Panc1 (cell line): ENCODE data around the gene MPPED1. TPM values are rescaled to one million over a fixed set of nuclear protein-coding genes. Genes with fewer than 3 reads are reported as not detected.

Source experiments
- ATAC-seq: fragments of 200-7000 bp; cut with Tn5 transposase; 2 replicates; pipeline ENCODE4 v1.9.1; 2020; ENCODE audit warnings: mild to moderate bottlenecking, moderate library complexity
- BruUV-seq: library from RNA; stranded (reverse); fragments of 400-500 nt; replicated peaks from 2 replicates; lab custom pipeline; 2021; lab: Mats Ljungman, UMichigan
- CTCF ChIA-PET: fragments of 300-600 bp; sonication (Branson Sonifier 250); formaldehyde crosslinking; loops from one replicate; lab custom pipeline; 2022; ENCODE audit warnings: antibody characterized with exemption; lab: Charles Lee
- POLR2A ChIA-PET: fragments of 300-600 bp; sonication (Branson Sonifier 250); formaldehyde crosslinking; loops from one replicate; lab custom pipeline; 2022; ENCODE audit warnings: antibody characterized with exemption; lab: Charles Lee
- DNase-seq: peaks from one replicate; pipeline ENCODE4 v3.0.0-alpha.2; 2010; ENCODE audit warnings: low read depth, low spot score
- H3K27ac ChIP-seq: 2 replicates; pipeline ENCODE4 v1.5.1; 2011; ENCODE audit warnings: mild to moderate bottlenecking, low read length, inconsistent platforms
- H3K27me3 ChIP-seq: fragments of 200-500 bp; sonication (Bioruptor generic); 2 replicates; pipeline ENCODE4 v1.6.0; 2014; ENCODE audit warnings: low read length, inconsistent platforms; ENCODE audit not compliant: control insufficient read depth, insufficient read depth
- H3K36me3 ChIP-seq: fragments of 200-500 bp; sonication (Bioruptor generic); 2 replicates; pipeline ENCODE4 v1.5.1; 2014; ENCODE audit warnings: inconsistent platforms, mild to moderate bottlenecking, low read length, moderate library complexity; ENCODE audit not compliant: control insufficient read depth, insufficient read depth
- H3K4me1 ChIP-seq: 2 replicates; pipeline ENCODE4 v1.5.1; 2011; ENCODE audit warnings: inconsistent platforms, mild to moderate bottlenecking, low read length, moderate library complexity; ENCODE audit not compliant: control insufficient read depth, insufficient read depth
- H3K4me3 ChIP-seq, 2 experiments: 2 replicates each; pipeline ENCODE4 v1.5.1; 2011 to 2012; ENCODE audit warnings: low read depth in 2 of 2, low read length in 2 of 2, mild to moderate bottlenecking in 2 of 2, inconsistent platforms in 1 of 2, moderate library complexity in 1 of 2
- H3K9me3 ChIP-seq: fragments of 200-500 bp; sonication (Bioruptor generic); 2 replicates; pipeline ENCODE4 v1.5.1; 2014; ENCODE audit warnings: low read depth, mild to moderate bottlenecking, inconsistent platforms, low read length, moderate library complexity; ENCODE audit not compliant: control insufficient read depth, insufficient read depth
- POLR2AphosphoS5 ChIP-seq: IDR thresholded peaks from 2 replicates; pipeline ENCODE4 v1.6.1; 2012; ENCODE audit warnings: mild to moderate bottlenecking, low read depth, low read length, moderate library complexity
- SIN3A ChIP-seq: IDR thresholded peaks from 2 replicates; pipeline ENCODE4 v1.6.1; 2012; ENCODE audit warnings: low read depth, mild to moderate bottlenecking, low read length, moderate library complexity, borderline replicate concordance; ENCODE audit not compliant: insufficient read depth
- TCF7L2 ChIP-seq: IDR thresholded peaks from 2 replicates; pipeline ENCODE4 v1.6.1; 2011; ENCODE audit warnings: mild to moderate bottlenecking, low read depth, low read length, inconsistent platforms
- in situ Hi-C: cut with HindIII; loops from 2 replicates; pipeline ENCODE4 v1.10.0; 2016; ENCODE audit warnings: low sequenced_read_pairs, low pct_unique_long_range_greater_than_20kb
- intact Hi-C: fragments of 100-400 bp; cut with micrococcal nuclease; formaldehyde crosslinking; loops from one replicate; pipeline ENCODE4 v1.10.0; 2022; ENCODE audit not compliant: unreplicated experiment
- total RNA-seq: library from RNA; stranded (reverse); gene quantifications from one replicate; pipeline ENCODE4 v1.2.1, GENCODE V29; 2021; ENCODE audit not compliant: unreplicated experiment
- TF ChIP-seq, protein P1 (sequence below): fragments of 450-650 bp; IDR thresholded peaks from 2 replicates; pipeline ENCODE4 v1.5.1; 2017; ENCODE audit warnings: mild to moderate bottlenecking
- TF ChIP-seq, protein P2 (sequence below), 2 experiments: IDR thresholded peaks; 2 replicates each; pipeline ENCODE4 v1.6.1; 2011 to 2012; ENCODE audit warnings: low read depth in 2 of 2, control low read depth in 1 of 2, low read length in 1 of 2, mild to moderate bottlenecking in 1 of 2, moderate library complexity in 1 of 2; ENCODE audit not compliant: insufficient read depth in 1 of 2

MPPED1 gene
- total RNA-seq, 1 experiment from 2014 or later = not detected

DNA sequence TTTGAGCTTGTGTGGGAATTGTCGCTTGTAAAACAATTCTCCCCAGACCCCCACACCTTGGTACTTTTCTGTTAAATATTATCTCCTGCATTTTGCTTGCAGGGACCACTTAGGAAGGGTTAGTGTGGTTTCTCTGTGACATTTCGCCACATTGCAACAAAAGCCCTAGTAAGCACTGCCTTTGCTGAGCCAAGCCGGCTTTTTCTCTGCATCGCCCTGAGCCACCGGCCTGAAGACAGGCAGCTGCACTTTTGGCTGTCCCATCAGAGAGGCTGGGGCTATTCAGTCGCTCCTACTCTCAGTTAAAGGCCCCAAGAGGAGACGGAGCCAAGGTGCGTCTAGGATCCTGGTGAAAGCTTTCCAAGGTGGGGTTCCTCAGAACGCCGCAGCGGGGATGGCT is 5.7 kb downstream of the MPPED1 start:
- H3K4me1 ChIP-seq = no peaks in the 10 kb centered on the region
- no peak overlapping the region for H3K27ac ChIP-seq
- CTCF ChIA-PET = no interaction called here
- TF ChIP-seq SIN3A = no peak
- TF ChIP-seq POLR2AphosphoS5 = no peak
- TF ChIP-seq, protein P1, sequence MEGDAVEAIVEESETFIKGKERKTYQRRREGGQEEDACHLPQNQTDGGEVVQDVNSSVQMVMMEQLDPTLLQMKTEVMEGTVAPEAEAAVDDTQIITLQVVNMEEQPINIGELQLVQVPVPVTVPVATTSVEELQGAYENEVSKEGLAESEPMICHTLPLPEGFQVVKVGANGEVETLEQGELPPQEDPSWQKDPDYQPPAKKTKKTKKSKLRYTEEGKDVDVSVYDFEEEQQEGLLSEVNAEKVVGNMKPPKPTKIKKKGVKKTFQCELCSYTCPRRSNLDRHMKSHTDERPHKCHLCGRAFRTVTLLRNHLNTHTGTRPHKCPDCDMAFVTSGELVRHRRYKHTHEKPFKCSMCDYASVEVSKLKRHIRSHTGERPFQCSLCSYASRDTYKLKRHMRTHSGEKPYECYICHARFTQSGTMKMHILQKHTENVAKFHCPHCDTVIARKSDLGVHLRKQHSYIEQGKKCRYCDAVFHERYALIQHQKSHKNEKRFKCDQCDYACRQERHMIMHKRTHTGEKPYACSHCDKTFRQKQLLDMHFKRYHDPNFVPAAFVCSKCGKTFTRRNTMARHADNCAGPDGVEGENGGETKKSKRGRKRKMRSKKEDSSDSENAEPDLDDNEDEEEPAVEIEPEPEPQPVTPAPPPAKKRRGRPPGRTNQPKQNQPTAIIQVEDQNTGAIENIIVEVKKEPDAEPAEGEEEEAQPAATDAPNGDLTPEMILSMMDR = no peak
- TF ChIP-seq TCF7L2 = no peak
- TF ChIP-seq, protein P2, sequence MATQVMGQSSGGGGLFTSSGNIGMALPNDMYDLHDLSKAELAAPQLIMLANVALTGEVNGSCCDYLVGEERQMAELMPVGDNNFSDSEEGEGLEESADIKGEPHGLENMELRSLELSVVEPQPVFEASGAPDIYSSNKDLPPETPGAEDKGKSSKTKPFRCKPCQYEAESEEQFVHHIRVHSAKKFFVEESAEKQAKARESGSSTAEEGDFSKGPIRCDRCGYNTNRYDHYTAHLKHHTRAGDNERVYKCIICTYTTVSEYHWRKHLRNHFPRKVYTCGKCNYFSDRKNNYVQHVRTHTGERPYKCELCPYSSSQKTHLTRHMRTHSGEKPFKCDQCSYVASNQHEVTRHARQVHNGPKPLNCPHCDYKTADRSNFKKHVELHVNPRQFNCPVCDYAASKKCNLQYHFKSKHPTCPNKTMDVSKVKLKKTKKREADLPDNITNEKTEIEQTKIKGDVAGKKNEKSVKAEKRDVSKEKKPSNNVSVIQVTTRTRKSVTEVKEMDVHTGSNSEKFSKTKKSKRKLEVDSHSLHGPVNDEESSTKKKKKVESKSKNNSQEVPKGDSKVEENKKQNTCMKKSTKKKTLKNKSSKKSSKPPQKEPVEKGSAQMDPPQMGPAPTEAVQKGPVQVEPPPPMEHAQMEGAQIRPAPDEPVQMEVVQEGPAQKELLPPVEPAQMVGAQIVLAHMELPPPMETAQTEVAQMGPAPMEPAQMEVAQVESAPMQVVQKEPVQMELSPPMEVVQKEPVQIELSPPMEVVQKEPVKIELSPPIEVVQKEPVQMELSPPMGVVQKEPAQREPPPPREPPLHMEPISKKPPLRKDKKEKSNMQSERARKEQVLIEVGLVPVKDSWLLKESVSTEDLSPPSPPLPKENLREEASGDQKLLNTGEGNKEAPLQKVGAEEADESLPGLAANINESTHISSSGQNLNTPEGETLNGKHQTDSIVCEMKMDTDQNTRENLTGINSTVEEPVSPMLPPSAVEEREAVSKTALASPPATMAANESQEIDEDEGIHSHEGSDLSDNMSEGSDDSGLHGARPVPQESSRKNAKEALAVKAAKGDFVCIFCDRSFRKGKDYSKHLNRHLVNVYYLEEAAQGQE (IDR thresholded peaks at IDR 0.05; ENCODE audit: insufficient read depth in 1 of 2, low read depth in 2 of 2, low read length in 1 of 2) = no peak
- H3K36me3 ChIP-seq = no peaks in the 10 kb centered on the region
- no peak overlapping the region for H3K4me3 ChIP-seq
- intact Hi-C loops = no loop called here
- H3K9me3 ChIP-seq = no peaks in the 10 kb centered on the region
- POLR2A ChIA-PET = no interaction called here
- ATAC-seq (no peak), DNase-seq (no peak)
- H3K27me3 ChIP-seq = peaks cover 3% of the 10 kb centered on the region; the same call in 1 of the 2 replicates
- in situ Hi-C loops = no loop called here
- BruUV-seq = no TSS peak

DNA sequence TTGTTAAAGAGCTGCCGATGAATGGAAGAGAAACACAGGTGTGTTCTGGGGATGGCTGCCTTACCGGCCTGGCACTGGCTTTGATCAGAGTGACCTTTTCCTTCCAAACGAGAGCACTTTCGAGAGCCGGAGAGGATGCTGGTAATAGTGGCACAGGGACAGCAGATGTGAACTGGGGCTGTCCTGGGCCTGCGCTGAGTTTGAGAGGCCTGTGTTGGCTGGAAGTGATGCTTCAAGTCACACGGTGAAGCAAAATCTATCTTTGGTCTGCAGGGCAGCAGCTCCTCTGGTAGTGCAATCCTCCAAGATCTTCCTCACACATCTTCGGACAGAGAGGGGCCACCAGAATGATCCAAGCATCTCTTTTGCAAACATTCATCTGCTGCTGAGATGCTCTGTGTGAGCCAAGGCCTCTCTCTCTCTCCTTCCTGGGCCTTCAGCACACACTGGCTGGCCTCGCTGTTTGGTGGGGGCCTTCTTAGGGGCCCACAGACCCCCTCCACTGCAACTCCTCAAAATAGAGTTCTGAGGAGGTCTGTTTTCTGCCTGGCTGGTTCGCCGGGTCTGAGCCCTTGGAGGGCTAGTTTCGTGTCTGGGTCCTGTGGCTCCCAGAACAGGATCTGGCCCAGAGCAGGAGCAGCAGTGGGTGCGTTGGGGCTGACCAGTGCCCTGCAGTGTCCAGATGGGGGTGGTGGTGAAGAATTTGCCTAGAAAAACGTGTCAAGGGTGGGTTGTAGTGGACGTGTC is 6.4 kb downstream of the MPPED1 start:
- POLR2A ChIA-PET = no interaction called here
- Histone ChIP-seq H3K9me3 (no peaks in the 10 kb centered on the region), H3K4me1 (no peaks in the 10 kb centered on the region), H3K36me3 (no peaks in the 10 kb centered on the region), H3K27me3 (peaks cover 2% of the 10 kb centered on the region; the same call in 1 of the 2 replicates), H3K4me3 (no peak overlapping the region), H3K27ac (no peak overlapping the region)
- ATAC-seq (no peak), DNase-seq (no peak)
- BruUV-seq = no TSS peak
- in situ Hi-C loops (no loop called here), intact Hi-C loops (no loop called here)
- CTCF ChIA-PET = no interaction called here
- TF ChIP-seq, protein P2 (IDR thresholded peaks at IDR 0.05; ENCODE audit: insufficient read depth in 1 of 2, low read depth in 2 of 2, low read length in 1 of 2) = no peak
- TF ChIP-seq POLR2AphosphoS5 = no peak
- TF ChIP-seq, protein P1 = no peak
- no peak for TF ChIP-seq TCF7L2
- no peak for TF ChIP-seq SIN3A
